Measurements from ENCODE around the gene EXOSC2.
A peak's percentile ranks its signal among the peaks of the same experiment; 100 is the strongest.
"Not testable (repeated sequence)": the region's sequence is repeated elsewhere in the genome, so short reads cannot be mapped to it uniquely, and the experiment has no call there.

The EXOSC2 gene

DNA sequence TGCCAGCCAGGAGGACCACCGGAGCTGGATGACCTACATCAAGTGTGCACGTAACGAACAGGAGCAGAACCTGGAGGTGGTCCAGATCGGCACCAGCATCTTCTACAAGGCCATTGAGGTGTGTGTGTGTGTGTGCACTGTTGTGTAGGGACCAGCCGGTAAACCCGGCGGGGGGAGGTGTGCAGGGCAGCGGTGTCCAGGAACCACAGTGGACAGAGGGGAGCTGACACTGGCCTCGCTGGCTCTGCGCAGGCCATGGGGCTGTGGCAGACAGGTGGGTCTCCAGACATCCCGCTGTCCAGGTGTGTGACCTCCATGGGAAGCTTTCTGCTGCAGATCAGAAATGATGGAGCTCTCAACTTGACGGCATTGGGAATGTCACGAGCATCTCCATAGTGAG lies 25.4 kb upstream of the EXOSC2 start:
- DNase-seq = no peak

GRCh38 chr9:130668659-130669058 lies 24.9 kb upstream of the EXOSC2 start:
- DNase-seq = no peak

GRCh38 chr9:130669965-130670364 lies 23.6 kb upstream of the EXOSC2 start:
- no peak for DNase-seq

DNA sequence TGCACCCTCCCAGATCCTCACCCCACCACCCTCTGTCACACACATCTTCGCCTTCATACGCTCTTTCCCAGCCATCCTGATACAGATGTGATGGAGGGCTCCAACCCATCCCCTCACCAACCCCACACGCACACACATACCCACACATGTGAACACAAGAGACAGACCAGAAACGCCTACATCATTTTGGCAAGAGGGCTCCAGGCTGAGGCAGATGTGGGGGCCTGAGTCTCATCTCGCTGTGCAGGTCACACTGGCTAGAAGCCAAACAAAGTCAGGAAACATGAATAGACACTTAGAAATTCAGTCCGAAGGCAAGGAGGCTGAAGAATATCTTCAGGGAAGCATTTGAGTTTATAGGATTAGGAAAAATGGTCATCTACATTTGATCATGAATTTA lies 22.9 kb upstream of the EXOSC2 start:
- no peak for DNase-seq

GRCh38 chr9:130672466-130672865 lies 21.1 kb upstream of the EXOSC2 start:
- peak; percentile 40 for DNase-seq

DNA sequence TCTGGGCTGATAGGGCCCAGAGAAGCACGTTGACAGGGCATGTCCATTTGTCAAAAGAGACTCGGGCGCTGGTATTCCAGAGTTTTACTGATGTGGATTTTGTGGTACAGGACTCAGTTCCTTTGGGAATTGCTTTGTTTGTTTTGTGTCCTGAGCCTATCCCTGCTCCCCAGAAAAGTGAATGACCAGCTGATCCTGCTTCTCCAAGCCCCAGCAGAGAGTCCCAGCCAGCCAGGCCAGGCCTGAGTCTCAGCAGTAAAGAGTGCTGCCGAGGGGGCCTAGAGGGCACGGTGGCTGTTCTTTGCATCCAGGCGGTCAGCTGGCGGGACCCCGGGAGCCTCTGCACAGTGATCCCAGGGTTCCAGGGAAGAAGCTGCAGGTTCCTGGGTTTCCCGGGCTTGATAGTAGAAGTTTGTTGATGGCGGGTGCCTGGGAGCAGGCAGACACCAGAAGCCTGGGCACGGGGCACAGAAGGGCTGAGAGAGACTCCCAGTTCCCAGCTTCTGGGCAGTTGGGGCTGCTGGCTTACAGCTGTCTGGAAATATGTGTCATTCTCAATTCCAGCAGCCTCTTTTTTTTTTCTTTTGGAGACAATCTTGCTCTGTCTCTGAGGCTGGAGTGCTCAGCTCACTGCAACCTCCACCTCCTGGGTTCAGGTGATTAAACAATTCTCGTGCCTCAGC lies 20.5 kb upstream of the EXOSC2 start:
- DNase-seq = no peak

DNA sequence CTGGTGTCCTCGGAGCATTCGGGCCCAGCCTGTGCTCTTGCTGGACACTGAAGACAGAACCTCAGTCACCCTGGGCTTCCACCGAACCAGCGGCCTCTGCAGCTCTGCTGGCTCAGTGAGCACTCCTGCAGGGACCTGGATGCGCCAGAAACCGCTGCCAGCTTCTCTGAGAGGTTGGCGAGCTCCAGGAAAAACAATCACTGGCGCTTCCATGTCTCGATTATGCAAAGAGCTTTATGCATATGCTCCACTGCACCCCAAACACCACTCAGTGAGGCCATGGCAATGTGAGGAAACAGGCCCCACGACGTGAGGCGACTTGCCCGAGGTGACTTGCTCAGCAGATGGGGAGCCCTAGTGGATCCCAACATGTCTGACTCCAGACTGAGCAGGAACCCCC lies 18.2 kb upstream of the EXOSC2 start:
- DNase-seq = peak; percentile 76

DNA sequence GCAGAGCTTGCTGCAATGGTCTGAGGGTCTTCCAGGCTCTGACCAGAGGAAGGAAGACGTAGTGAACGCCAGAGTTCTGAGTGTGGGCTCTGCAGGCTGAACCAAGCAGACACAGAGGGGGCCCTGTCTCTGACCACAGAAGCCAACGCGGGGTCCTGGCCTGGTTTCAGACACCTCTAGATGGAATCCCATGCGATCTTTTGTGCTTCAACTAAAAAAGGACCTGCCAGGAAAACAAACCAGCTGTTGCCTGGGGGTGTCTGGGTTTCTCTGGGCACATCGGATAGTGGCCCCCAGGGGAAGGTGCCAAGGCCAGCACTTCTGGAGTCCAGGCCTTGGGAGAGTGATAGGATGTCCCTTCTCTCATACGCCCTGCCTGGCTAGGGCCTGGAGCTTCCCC lies 16.3 kb upstream of the EXOSC2 start:
- DNase-seq = no peak

DNA sequence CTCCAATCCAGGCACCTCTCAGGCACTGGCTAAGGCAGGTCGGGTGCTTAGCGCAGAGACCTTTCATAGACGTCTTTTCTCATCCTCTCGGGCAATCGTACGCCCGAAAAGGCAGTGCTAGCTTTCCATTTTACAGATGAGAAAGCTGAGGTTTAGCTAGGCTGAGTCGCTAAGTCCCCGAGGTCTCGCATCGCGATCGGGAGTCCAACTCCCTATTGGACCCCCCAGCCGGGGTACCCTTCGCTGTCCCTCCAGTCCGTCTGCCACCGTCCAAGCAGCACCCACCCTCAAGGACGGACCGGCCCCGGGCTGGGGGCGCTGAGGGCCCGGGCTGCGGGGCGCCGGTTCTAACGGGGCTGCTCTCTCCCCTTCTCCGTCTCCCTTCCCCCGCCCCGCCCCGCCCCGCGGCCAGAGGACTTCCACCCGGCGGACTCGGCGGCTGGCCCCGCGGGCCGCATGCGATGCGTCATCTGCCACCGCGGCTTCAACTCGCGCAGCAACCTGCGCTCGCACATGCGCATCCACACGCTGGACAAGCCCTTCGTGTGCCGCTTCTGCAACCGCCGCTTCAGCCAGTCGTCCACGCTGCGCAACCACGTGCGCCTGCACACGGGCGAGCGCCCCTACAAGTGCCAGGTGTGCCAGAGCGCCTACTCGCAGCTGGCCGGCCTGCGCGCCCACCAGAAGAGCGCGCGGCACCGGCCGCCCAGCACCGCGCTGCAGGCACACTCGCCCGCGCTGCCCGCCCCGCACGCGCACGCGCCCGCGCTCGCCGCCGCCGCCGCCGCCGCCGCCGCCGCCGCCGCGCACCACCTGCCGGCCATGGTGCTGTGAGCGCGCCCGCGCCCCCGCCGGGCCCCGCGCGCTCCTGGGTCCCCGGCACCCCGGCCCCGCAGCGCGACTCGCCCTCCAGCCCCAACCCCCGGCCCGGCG lies 12.5 kb upstream of the EXOSC2 start:
- no peak for DNase-seq

DNA sequence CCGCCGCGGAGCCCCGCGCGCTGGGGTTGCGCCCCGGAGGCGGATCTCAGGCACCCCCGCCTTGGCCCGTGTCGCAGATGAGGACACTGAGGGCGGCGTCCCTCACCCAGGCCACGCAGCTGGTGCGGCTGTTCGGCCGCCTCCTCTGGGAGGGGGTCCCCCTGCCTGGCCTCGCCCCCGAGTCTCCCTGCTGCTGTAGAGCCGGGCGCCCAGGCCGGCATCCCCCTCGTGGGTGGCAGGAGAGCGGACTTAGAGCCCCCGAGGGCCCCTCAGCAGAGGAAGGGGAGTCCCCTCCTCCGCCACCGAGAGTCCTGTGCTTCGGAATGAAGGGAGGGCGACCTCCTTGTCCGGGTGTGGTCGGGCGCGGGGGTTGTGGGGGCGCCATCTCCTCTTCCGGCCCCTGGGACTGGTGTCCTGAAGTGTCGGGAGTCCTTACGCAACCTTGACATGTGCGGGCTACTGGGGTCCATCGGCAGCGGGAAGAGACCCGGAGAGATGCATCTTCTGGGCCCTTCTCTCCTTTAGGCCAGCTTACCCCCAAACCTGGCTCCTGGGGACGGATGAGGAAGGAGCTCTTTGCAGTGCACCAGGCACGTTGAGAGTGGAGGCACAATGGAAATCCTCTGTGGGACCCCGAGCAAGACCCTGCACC lies 11.7 kb upstream of the EXOSC2 start:
- no peak for DNase-seq

GRCh38 chr9:130682421-130683121 lies 11.0 kb upstream of the EXOSC2 start:
- peak; percentile 23 for DNase-seq

GRCh38 chr9:130685104-130685503 lies 8.5 kb upstream of the EXOSC2 start:
- no peak for DNase-seq

GRCh38 chr9:130685945-130686344 lies 7.6 kb upstream of the EXOSC2 start:
- not testable (repeated sequence) for DNase-seq

DNA sequence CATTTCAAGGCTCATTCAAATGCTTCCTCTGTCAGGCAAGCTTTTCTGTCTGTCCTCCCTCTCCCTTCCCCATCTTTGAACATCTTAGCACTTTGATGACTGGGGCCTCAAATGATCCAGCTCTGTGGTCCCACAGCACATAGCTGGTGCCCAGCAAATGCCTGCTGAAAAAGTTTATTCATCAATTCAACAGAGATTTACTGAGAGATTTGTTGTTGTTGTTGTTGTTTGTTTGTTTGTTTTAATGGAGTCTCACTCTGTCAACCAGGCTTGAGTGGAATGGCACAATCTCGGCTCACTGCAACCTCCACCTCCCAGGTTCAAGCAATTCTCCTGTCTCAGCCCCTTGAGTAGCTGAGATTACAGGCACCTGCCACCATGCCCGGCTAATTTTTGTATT lies 6.0 kb upstream of the EXOSC2 start:
- DNase-seq = no peak

DNA sequence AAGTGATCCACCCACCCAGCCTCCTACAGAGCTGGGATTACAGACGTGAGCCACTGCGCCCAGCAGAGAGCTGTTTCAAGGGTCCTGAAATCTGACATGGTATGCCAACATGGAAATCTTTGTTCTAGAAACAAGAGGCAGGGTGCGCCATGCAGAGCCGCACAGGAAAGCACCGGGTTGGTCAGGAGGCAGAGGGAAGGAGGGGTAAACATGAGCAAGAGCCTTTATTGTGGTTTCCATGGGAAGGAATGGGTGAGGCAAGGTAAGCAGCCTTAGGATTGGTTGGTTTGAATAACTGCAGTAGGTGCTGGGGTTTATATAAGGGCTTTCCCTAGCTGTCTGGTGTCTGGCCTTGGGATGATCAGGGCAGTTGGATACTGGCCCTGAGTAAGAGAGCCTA lies 5.5 kb upstream of the EXOSC2 start:
- DNase-seq = no peak

- DNase-seq = no peak
These were observed 4.0 kb upstream of the EXOSC2 start for GRCh38 chr9:130689572-130689936.

GRCh38 chr9:130689937-130690700 lies 3.5 kb upstream of the EXOSC2 start:
- no peak for DNase-seq

DNA sequence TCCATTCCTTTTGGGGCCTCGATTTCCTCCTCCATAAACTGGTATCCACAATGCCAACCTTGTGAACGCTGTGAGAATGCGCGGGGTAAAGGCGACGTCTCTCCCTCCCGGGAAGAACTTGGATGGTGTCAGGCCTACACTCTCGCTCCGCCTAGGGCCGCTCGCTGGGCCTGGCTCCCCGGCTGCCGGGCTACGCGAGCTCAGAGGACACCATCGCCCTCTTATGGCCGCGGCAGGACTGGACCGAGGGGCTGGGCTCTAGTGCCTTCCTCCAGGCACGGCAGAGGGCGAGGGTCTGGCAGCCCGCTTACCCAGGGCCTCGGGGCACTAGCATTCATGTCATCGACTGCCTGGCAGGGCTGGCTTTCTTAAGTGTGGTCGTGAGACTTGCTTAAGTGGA lies 1.3 kb upstream of the EXOSC2 start:
- no peak for DNase-seq

DNA sequence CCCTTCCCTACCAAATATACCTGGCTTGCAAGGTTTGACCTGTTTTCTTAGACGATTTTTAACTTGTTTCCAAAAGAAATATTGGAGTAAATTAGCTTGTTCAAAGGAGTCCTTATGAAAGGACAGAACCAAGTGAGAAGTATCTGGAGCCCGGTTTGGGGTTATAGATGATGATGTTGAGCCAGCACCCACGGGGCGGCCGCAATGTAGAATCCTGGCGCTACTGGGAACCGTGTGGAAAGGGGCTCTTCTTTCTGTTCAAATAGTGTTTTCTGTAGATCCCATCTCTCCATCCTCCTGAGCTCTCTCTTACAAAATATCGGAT lies 517 bp upstream of the EXOSC2 start:
- DNase-seq = no peak

GRCh38 chr9:130694205-130694604 lies 625 bp downstream of the EXOSC2 start:
- no peak for DNase-seq

- no peak for DNase-seq
These were observed 2.6 kb downstream of the EXOSC2 start for GRCh38 chr9:130696139-130696650.

DNA sequence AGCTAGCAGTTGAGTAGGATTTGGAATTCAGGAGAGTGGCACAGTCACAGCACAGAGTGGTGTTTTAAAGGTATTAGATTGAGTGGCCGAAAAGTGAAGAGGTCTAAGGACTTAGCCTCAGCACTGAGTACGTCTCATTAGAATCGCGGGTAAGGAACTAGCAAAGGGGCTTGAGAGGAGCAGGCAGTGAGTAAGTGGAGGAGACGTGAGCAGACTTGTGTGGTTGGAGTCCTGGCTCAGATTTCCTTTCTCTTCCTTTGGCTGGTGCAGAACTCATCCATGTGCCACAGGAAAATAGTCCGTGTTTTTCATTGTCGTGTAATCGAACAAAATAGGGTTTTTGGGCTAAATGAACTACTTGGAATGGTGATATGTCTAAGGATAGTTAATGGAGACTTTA lies 3.4 kb downstream of the EXOSC2 start:
- no peak for DNase-seq
